Measurements from ENCODE around the gene EIF2D. TPM values are rescaled to one million over a fixed set of nuclear protein-coding genes. Genes with fewer than 3 reads are reported as not detected.
"Not testable (repeated sequence)": the region's sequence is repeated elsewhere in the genome, so short reads cannot be mapped to it uniquely, and the experiment has no call there.

Gene EIF2D
- total RNA-seq, 2 experiments from 2014 or later: 100 to 102 TPM

- CTCF ChIA-PET: interaction anchor here (0.9 to 19.1 kb wide), 19 partner anchors 10 to 117 kb away, joined by 3 to 583 read pairs (median 17); partner anchors contain the start of genes DYRK3 and IKBKE
- Mint-ChIP-seq H3K27me3 (no peaks in the 10 kb centered on the region), H3K27ac (peak overlapping the region; percentile 100), H3K4me3 (peak overlapping the region; percentile 76), H3K9me3 (no peaks in the 10 kb centered on the region), H3K4me1 (ENCODE audit: low read depth) (peaks cover 88% of the 10 kb centered on the region), H3K36me3 (ENCODE audit: low read depth) (peaks cover 92% of the 10 kb centered on the region)
- intact Hi-C loops (cut with micrococcal nuclease): loop anchor here (2.0 to 5.0 kb wide), 3 partner anchors 26 to 75 kb away; partner anchors contain the start of gene RASSF5
- TF ChIP-seq, protein P1, sequence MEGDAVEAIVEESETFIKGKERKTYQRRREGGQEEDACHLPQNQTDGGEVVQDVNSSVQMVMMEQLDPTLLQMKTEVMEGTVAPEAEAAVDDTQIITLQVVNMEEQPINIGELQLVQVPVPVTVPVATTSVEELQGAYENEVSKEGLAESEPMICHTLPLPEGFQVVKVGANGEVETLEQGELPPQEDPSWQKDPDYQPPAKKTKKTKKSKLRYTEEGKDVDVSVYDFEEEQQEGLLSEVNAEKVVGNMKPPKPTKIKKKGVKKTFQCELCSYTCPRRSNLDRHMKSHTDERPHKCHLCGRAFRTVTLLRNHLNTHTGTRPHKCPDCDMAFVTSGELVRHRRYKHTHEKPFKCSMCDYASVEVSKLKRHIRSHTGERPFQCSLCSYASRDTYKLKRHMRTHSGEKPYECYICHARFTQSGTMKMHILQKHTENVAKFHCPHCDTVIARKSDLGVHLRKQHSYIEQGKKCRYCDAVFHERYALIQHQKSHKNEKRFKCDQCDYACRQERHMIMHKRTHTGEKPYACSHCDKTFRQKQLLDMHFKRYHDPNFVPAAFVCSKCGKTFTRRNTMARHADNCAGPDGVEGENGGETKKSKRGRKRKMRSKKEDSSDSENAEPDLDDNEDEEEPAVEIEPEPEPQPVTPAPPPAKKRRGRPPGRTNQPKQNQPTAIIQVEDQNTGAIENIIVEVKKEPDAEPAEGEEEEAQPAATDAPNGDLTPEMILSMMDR (IDR thresholded peaks at IDR 0.05): no peak
- POLR2A ChIA-PET: interaction anchor here (1.2 to 30.6 kb wide), 3 partner anchors 21 to 119 kb away, joined by 3 to 1021 read pairs (median 3); no protein-coding TSS in a partner anchor
- DNase-seq: no peak
- no peak for ATAC-seq
These were observed 29.7 kb downstream of the EIF2D start for GRCh38 chr1:206582537-206582936.

GRCh38 chr1:206581571-206581981, 30.7 kb downstream of the EIF2D start:
- Mint-ChIP-seq H3K4me1 (ENCODE audit: low read depth) (peaks cover 88% of the 10 kb centered on the region), H3K36me3 (ENCODE audit: low read depth) (peaks cover 91% of the 10 kb centered on the region), H3K27me3 (no peaks in the 10 kb centered on the region), H3K4me3 (peak overlapping the region; percentile 76), H3K27ac (peak overlapping the region; percentile 100), H3K9me3 (no peaks in the 10 kb centered on the region)
- intact Hi-C loops (cut with micrococcal nuclease): loop anchor here (5.0 kb wide), 1 partner anchor 74 kb away; the partner anchor contains the start of gene RASSF5
- DNase-seq (peak; percentile 73), ATAC-seq (no peak)
- ChIA-PET CTCF (interaction anchor here (0.8 to 19.1 kb wide), 13 partner anchors 8 to 354 kb away, joined by 3 to 583 read pairs (median 5); partner anchors contain the start of gene EIF2D), POLR2A (interaction anchor here (0.9 to 30.6 kb wide), 10 partner anchors 10 to 147 kb away, joined by 3 to 1021 read pairs (median 8); partner anchors contain the start of genes EIF2D and RASSF5)
- TF ChIP-seq, protein P1 (IDR thresholded peaks at IDR 0.05): no peak

DNA sequence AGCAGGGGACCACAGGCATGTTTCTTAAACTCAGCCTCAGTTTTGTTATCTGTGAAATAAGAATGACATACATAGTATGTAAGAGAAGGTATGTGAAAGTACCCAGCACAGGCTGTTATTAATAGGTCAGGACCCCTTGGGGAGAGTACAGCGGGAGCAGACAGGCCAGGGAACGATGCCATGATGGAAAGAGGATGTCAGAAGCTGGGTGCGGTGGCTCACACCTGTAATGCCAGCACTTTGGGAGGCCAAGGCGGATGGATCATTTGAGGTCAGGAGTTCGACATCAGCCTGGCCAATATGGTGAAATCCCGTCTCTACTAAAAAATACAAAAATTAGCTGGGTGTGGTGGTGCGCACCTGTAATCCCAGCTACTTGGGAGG, 31.2 kb downstream of the EIF2D start:
- intact Hi-C loops (cut with micrococcal nuclease): loop anchor here (5.0 kb wide), 1 partner anchor 74 kb away; the partner anchor contains the start of gene RASSF5
- not testable (repeated sequence) for ATAC-seq, H3K9me3 Mint-ChIP-seq, H3K27me3 Mint-ChIP-seq, DNase-seq
- ChIA-PET CTCF (interaction anchor here (0.8 to 19.1 kb wide), 17 partner anchors 8 to 354 kb away, joined by 3 to 583 read pairs (median 3); partner anchors contain the start of genes EIF2D and IKBKE), POLR2A (interaction anchor here (0.9 to 30.6 kb wide), 13 partner anchors 10 to 147 kb away, joined by 3 to 1021 read pairs (median 5); partner anchors contain the start of genes EIF2D and RASSF5)
- peak overlapping the region; percentile 76 for H3K4me3 Mint-ChIP-seq
- H3K4me1 Mint-ChIP-seq (ENCODE audit: low read depth): peaks cover 90% of the 10 kb centered on the region
- H3K27ac Mint-ChIP-seq: peak overlapping the region; percentile 100
- H3K36me3 Mint-ChIP-seq (ENCODE audit: low read depth): peaks cover 91% of the 10 kb centered on the region

- Mint-ChIP-seq H3K27me3 (no peaks in the 10 kb centered on the region), H3K36me3 (ENCODE audit: low read depth) (peaks cover 92% of the 10 kb centered on the region), H3K9me3 (no peaks in the 10 kb centered on the region), H3K4me3 (peak overlapping the region; percentile 76), H3K4me1 (ENCODE audit: low read depth) (peaks cover 92% of the 10 kb centered on the region), H3K27ac (peak overlapping the region; percentile 100)
- ChIA-PET CTCF (interaction anchor here (0.8 to 19.1 kb wide), 15 partner anchors 8 to 118 kb away, joined by 3 to 583 read pairs (median 5); partner anchors contain the start of genes EIF2D and IKBKE), POLR2A (interaction anchor here (0.7 to 30.6 kb wide), 16 partner anchors 11 to 115 kb away, joined by 3 to 1021 read pairs (median 5); partner anchors contain the start of genes EIF2D, IKBKE and RASSF5)
- no peak for DNase-seq
- intact Hi-C loops (cut with micrococcal nuclease): loop anchor here (5.0 kb wide), 1 partner anchor 73 kb away; the partner anchor contains the start of gene RASSF5
- TF ChIP-seq, protein P1 (IDR thresholded peaks at IDR 0.05): no peak
- ATAC-seq: no peak
These were observed 31.7 kb downstream of the EIF2D start for GRCh38 chr1:206580438-206581113.

- DNase-seq: peak; percentile 98
- Mint-ChIP-seq H3K4me1 (ENCODE audit: low read depth) (peaks cover 95% of the 10 kb centered on the region), H3K9me3 (no peaks in the 10 kb centered on the region), H3K27ac (peak overlapping the region; percentile 100), H3K27me3 (no peaks in the 10 kb centered on the region), H3K4me3 (peak overlapping the region; percentile 76), H3K36me3 (ENCODE audit: low read depth) (peaks cover 90% of the 10 kb centered on the region)
- ChIA-PET CTCF (interaction anchor here (0.8 to 19.1 kb wide), 11 partner anchors 9 to 118 kb away, joined by 3 to 583 read pairs (median 7); partner anchors contain the start of gene IKBKE), POLR2A (interaction anchor here (0.7 to 30.6 kb wide), 18 partner anchors 9 to 114 kb away, joined by 3 to 1021 read pairs (median 4); partner anchors contain the start of genes EIF2D, IKBKE and RASSF5)
- intact Hi-C loops (cut with micrococcal nuclease): loop anchor here (2.0 to 5.0 kb wide), 2 partner anchors 17 to 73 kb away; partner anchors contain the start of gene RASSF5
- ATAC-seq: peak; percentile 61
- TF ChIP-seq, protein P1 (IDR thresholded peaks at IDR 0.05): no peak
These were observed 32.4 kb downstream of the EIF2D start for GRCh38 chr1:206579747-206580437.
